ENCODE results near the gene PANK2.
"Not testable (repeated sequence)": the region's sequence is repeated elsewhere in the genome, so short reads cannot be mapped to it uniquely, and the experiment has no call there.

The PANK2 gene

DNA sequence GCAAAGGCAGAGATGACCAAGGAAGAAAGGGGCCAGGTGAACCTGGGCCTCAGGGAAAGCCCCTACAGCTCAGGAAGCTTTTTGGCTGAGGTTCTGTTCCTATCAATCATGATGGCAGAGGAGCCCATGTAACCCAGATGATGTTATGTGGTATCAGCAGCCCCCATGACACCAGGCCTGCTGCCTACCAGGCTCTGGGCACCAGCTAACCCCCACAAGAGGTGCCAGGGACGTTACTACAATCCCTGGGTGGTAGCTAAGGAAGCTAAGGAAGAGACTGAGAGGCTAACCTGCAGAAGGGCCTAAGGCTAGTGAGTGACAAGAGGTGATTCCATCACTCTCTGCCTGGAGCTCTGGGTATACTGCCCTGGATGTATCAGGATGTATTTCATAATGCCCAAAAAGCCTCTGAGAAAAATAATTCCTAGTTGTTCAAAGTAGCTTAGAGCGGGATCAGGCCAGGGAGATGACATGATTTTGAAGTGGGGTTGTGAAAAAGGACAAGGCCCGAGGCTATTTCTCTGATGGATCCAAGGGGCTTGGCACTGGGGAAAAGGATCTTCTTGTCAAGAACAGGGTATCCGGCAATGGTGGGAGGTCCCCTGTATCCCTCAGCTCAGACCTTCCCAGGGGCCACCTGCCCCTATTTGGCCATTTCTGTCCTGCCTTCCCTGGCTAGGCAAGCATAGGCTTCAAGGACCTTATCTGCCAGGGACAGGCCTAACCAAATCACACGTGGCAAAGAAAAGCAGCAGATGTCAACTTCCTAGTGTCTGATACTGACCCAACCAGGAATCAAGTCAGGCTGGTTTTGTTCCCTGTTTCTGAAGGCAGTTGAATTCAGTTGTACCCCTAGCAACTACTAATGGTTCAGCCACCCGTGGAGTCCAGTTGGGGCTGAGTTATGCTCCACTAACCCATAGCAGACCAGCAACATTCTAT, 41.3 kb downstream of the PANK2 start:
- no peak for DNase-seq

DNA sequence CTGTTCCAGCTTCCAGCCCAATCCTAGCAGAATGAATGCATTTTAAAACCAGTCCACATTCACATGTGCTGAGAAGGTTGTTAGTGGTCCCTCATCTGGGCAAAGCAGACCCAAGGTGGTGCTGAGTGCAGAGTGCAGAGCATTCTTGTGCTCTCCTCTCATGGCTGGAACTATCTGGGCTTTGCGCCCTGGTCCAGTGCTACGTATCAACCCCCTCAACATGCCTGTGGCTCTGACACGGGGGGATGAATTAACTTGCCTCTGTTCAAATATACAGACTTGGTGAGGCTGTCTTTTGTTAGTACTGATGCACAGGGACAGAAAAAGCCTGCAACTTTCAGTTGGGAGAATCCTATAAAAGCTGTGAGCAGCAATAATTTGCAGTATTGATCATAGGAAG, 42.5 kb downstream of the PANK2 start:
- no peak for DNase-seq

DNA sequence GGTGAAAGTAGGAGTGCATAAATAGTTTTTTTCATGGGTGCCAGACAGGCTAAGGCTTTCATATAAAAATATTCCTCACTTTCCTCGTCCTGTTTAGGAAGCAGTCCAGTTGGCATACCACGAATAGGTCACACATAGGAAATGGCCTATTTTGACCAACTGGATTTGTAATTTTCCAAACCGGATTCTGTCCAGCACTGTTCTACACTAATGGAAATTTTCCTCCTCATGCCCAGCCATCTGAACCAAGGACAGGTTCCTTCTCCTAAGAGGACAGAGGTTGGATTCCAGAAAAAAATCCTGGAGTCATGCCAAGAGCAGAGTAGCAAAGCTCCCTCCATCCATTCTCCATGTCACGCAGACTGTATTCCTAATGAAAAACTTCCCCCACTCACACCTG, 43.1 kb downstream of the PANK2 start:
- DNase-seq = no peak

- DNase-seq = no peak
These were observed 43.5 kb downstream of the PANK2 start for GRCh38 chr20:3932681-3933080.

- DNase-seq = no peak
These were observed 44.0 kb downstream of the PANK2 start for GRCh38 chr20:3933218-3933617.

GRCh38 chr20:3934624-3935023, 45.4 kb downstream of the PANK2 start:
- no peak for DNase-seq

GRCh38 chr20:3935295-3935955, 46.2 kb downstream of the PANK2 start:
- DNase-seq = no peak

GRCh38 chr20:3935956-3936340, 46.8 kb downstream of the PANK2 start:
- DNase-seq = no peak

DNA sequence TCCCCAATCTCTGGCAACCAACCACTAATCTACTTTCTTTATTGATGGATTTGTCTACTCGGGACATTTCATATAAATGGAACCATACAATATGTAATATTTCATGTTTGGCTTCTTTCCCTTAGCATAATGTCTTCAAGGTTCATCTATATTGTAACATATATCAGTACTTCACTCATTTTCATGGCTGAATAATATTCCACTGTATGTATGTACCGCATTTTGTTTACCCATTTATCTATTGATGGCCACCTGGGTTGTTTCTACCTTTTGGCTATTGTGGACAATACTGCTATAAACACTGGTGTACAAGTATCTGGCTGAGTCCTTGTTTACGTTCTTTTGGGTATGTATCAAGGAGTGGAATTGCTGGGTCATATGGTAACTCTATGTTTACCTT, 48.4 kb downstream of the PANK2 start:
- DNase-seq = no peak

- no peak for DNase-seq
These were observed 51.7 kb downstream of the PANK2 start for GRCh38 chr20:3940905-3941304.

DNA sequence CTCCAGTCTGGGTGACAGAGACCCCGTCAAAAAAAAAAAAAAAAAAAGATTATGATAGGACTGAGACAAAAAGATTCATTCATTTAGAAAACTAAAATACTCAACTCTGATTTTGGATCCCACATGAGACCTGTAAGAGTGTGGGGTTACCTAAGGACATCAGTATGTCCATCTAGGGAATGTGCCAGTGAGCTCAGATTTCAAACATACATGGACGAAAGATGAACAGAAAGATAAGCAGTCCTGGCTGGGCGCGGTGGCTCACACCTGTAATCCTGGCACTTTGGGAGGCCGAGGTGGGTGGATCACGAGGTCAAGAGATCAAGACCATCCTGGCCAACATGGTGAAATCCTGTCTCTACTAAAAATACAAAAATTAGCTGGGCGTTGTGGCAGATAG, 57.5 kb downstream of the PANK2 start:
- DNase-seq = not testable (repeated sequence)

GRCh38 chr20:3964719-3965118, 75.5 kb downstream of the PANK2 start:
- DNase-seq = no peak

GRCh38 chr20:3966571-3966970, 77.4 kb downstream of the PANK2 start:
- no peak for DNase-seq

GRCh38 chr20:3970016-3970415, 80.8 kb downstream of the PANK2 start:
- DNase-seq = no peak

DNA sequence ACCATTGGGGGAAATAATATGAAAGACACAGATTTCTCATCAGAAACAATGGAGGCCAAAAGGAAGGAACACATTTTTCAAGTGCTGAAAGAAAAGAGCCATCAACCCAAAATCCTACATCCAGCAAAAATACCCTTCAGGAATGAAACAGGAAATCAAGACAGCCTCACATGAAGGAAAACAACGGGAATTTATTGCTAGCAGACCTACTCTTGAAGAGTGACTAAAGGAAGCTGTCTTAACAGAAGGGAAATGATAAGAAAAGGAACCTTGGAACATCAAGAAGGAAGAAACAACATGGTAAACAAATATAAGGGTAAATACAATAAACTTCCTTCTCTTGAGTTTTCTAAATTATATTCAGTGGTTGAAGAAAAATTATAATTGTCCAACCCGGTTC, 82.0 kb downstream of the PANK2 start:
- no peak for DNase-seq

- no peak for DNase-seq
These were observed 83.0 kb downstream of the PANK2 start for GRCh38 chr20:3972161-3972560.

- not testable (repeated sequence) for DNase-seq
These were observed 83.4 kb downstream of the PANK2 start for GRCh38 chr20:3972631-3973030.

DNA sequence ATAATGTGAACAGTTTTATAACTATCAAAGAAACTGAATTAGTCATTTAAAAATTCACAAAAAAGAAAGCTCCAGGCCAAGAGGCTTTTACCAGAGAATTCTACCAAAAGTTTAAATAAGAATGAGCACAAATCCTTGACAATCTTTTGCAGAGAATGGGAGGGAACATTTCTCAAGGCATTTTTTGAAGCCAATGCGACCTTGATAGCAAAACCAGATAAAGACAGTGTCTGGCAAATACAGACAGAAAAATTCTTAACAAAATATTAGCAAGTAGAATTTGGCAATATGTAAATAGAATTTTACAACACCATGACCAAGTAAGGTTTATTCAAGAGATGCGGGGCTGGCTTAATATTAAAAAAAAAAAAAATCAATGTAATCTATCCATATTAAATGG, 84.5 kb downstream of the PANK2 start:
- no peak for DNase-seq

- DNase-seq = no peak
These were observed 87.3 kb downstream of the PANK2 start for GRCh38 chr20:3976511-3976910.

Measured in activated CD4-positive, alpha-beta T cell treated with anti-CD3 and anti-CD28 coated beads for 1 hour (primary cell).